ENCODE results near the gene ZFHX3.

Gene ZFHX3

DNA sequence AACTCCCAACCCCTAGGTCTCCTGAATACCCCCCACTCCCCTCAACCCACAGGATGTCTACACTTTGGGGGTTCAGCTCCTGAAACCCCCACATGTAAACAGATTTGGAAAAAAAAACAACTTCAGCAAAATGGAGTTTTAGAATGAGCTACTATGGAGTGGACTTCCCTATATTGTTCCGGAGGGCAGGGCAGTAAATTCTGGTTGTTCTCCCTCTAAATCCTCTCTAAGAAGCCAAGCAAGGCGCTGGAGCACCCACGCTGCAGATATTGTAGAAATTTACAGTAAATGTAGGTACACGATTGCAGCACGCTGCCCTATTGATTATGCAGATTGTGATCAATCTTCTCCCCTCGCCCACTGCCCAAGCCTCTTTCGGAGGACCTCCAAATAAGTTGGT, 8.5 kb upstream of the ZFHX3 start:
- DNase-seq: no peak

DNA sequence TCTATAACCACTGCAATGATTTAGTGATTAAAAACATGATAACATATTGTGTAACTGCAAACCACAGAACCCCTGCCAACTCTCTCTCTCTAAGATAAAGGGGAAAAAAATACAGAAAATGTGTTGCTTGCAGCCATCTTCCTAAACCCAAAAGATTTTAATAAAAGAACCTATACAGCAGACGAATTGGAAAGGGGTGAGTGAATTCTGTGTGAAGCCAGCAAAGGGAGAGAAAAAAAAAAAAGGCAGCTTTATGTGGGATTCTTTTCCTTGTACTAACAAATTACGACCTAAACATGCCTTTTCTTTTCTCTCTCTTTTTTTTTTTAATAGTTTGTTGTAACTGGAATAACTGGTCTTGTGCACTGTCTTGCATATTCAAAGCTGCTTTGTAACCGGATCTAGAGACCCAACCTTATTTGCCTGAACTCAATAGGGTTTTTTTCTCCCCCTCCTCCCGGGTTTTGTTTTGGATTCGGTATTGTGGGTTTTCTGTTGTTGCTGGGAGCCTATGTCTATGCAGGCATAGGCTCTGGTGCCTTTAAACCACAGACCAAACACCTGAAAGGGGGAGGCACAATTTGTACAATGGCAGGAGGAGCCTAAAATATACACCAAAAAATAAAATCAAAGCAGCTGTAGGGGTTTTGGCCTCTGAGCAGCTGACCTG, 7.0 kb upstream of the ZFHX3 start:
- DNase-seq: no peak

DNA sequence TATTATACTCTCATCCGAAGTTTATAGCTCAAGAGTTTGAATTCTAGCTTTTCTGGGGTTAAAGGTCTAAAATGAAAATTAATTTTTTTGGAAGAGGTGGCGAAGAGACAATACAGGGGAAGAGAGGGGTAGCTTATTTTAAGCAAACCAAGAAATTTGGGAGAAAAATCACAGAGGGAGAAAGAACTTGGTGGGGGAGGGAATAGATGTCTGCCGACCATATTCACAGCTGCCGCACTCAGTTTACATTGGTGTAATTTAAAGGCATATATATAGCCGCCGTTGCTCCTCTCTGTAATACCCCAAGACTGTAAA, 6.5 kb upstream of the ZFHX3 start:
- DNase-seq: no peak

DNA sequence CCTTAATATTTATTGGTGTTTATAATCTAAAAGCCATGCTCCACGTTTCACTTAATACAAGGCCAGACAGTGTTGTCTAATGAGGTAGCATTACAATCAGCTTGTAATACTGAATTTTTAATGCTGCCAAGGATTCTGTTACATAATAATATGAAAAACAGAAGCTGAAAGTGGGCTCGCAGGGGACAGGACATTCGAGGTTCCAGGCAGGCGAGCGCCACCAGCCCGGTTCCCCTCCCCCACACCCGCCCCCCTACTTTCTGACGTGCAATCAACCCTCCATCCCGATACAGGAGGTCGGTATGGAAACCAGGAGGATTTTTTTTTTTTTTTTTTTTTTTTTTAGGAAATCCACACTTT, 6.2 kb upstream of the ZFHX3 start:
- DNase-seq: no peak

DNA sequence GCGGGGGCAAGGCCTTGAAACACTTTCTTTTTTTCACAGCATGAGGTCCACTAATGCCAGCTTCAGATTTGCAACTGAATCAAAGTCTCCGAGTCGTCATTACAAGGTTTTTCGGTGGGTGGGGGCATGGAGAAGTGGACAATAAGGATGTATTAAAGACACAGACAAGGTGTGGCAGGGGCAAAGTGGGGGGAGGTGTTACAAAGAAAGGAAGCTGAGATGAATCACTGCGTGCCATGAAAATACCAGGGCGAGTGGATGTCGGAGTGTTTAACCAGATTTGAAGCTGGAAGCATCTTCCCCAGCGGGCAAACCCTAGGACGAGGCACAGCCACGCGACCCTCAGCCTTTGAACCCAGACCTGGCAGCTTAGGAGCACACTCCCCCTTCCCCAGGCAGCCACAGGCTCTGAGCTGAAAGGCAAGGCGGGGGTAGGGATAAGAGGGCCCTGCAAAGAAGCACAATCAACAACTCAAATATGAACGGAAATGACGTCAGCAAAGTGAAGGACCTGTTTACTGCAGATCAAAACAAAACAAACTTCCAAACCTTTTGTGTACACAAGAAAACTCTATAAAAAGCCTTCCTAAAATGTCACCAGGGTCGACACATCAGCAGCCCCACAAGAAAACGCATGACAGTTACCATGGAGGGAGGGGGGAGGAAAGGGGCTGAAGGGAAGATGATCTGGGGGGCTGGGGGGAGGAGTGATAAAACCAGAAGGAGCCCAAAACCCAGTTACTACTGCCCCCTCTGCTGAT, 5.6 kb upstream of the ZFHX3 start:
- no peak for DNase-seq

DNA sequence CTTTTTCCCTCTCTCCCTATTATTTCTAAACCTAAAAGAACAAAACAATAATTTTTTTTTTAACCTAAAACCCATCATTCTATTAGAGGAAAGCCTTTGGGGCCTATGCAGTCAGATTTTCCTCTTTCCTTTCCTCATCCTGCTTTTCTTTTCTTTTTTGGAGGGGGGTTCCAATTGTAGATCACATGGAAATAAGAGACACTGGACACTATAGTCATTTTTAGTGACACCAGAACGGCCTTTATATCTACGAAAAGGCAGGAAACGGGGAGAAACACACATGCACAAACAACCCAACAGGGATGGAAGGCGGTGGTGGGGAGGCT, 5.1 kb upstream of the ZFHX3 start:
- DNase-seq: no peak

DNA sequence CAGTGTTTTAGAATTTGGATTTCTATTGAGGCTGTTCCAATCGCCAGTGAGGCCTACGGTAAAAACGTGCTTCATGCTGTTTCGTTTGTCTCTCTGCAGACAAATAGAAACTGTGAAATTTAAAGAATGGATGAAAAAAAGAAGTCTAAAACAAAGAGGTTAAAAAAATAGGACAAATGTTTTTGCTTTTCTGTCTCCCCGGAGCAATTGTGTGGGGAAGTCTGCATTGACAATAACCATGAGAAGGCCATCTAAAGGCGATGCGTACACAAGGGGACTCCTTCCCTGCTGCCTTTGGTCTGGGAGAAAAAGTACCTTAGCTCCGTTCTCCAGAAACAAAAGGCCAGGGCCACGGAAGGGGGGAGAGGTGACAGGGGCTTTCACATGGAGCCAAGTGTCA, 4.6 kb upstream of the ZFHX3 start:
- no peak for DNase-seq

DNA sequence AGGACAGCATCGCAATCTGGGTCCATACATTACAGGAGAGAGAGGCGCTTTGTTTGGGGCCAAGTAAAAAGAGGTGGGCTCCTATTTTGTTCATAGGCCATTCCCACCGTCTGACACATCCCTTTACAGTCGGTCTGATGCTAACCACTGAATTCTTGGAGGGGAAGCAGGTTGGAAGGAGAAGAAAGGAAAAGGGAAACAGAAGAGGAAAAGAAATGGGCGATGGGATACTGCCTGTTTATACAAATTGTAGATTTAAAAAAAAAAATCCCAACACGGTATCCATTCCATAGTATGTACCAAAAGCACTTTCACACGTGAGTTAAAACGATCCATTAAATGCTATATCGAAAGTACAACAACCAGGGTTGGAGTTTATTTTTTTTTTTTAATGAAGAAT, 4.0 kb upstream of the ZFHX3 start:
- DNase-seq: no peak

DNA sequence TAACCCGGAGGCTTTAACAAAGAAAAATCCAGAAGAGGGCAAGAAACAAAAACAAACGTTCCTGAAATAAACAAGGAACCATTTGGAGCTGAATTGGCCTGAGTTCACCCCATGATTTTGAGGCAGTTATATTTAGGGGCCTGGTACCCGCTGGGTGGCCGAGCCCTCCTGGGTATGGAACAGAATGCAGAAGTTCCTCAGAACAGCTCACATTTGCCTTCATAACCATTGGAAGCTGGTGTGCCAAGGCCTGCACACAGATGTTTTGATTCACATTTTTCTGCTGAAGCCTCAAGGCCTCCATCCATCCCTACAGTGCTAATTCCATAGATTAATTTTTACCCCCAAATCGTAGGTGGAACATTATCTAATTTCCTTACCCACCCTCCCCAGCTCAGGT, 3.3 kb upstream of the ZFHX3 start:
- DNase-seq: no peak

DNA sequence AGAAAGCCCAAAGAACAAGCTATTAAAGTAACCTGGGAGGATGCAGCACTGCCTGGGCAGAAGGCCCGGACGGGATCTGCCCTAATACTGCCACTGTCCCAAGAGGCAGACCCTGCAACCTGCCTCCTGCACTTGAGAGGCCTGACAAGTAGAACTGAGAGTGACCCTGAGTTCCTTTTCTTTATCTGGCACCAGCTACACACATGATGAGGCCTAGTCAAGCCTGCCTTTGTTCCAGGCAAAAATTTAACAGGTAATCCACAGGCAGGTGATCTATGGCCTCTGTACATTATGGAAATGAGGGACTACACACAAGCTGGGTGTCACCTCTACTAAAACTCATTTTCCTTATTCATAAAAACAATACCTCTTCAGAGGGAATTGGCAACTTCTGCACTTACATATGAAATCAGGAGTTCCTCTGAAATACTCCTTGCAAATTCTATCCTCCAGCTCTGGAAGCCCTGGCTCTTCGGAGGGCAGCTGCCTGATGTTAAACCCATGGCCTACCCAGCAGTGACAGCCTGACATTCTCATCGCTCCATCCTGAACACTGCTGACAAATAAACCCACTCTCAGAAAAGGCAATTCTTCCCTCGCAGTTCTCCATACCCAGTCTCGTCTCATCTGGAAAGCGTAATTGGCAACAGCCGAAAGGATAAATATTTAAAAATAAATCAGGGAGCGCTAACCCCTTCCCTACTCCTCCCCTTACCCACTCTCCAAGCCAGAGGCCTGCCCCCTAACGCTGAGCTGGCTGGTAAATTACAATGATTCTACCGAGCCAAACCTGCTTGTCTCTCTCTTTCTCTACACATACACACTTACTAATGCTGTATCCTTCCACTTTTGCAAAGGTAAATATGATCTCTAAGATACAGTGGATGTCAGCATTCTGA, 2.5 kb upstream of the ZFHX3 start:
- DNase-seq: no peak

DNA sequence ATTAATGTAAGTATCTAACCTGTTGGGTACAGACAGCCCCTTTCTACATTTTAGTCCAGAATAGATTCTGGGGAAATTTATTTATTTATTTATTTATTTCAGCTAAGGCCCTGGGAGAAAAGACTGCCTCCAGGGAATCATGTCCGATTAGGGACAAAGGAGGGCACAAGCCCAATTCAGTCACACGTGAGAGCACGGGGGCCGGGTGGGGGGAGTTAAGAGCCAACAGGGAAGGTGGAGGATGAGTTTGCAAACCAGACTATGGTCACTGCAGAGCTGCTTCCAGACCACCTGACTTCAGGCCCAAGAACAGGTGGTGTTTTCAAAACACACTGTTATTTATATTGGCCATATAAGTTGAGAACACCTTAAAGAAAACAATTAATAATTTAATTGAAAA, 1.6 kb upstream of the ZFHX3 start:
- DNase-seq: no peak

DNA sequence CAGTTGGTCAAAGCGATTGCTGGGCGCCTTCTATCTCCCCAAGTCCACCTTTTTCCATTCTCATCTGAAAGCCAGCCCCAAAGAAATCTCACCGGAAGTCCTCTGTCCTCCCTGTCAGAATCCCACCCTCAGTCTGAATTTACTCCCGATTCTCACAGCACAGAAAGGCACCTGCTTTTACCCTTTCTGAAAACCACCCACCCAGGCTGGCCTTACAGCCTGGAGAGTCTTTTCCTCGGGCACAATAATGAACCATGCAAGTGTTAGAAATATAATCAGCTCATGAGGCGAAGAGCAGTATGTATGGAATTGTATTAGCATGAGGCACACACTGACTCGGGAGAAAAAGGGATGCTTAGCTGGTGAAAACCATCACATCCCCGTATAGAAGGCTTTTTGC, 1.2 kb upstream of the ZFHX3 start:
- no peak for DNase-seq

DNA sequence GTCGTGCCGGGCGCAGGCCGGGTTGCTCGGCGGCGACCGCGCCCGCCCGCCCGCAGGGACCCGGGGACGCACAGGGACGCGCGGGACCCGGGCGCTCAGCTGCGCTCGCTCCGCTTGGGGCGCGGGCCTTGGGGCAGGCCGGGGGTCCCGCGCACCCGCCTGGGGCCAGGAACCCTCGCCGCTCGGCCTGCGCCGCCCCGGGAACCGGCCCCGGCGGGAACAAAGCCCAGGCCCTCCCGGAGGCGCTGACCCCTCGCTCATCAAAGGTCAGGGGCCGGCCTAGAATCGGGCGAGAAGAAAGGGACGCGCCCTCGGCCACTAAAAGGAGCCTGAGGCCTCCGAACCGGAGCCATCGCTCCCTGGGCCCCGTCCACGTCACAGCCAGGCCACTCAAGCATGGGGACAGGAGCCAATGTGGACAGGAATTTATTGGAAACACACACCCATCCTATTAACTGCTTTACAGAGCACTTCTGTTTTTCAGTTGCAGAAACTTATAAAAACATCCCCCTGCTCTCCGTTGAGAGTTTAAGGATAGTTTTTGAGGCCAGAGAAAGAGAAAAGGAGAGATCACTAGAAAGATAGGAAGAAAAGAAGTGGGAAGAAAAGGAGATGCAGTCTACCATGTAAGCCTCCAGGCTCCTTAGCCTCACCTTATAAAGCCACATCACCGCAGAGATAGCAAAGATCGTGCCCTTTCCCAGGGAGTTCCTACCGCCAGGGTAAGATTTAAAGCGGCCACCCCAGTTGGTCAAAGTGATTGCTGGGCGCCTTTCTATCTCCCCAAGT, 558 bp upstream of the ZFHX3 start:
- no peak for DNase-seq

DNA sequence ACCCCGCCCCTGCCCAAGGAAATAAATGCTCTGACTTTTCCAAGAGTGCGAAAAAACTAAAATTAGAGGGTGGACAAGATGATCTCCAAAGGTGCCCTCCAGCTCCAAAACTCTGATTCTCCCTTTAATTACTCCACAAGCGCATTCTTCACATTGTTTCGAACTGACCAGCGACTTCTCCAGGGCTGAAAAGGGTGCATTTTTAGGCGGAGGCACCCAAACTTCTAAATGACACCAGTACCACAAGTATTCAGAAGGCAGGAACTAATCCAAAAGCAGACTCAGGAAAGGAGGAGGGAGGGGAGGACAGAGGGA, 750 bp downstream of the ZFHX3 start:
- DNase-seq: no peak

DNA sequence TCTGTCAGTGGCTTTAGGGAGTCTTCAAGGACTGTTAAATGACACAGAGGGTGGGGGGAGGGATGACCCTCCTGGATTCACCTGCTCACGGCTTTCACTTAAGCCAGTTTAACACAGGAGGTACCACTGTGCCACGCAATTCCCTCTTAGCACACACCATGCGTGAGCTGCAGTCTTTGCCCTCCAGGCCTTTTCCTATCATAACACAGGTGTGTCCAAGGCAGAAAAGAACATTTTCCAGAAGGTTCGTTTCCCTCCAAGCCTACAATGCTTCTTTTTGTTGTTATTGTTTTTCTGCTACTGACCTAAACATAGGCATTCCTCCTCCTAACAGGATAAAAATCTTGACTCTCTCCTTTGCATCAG, 1.1 kb downstream of the ZFHX3 start:
- no peak for DNase-seq

DNA sequence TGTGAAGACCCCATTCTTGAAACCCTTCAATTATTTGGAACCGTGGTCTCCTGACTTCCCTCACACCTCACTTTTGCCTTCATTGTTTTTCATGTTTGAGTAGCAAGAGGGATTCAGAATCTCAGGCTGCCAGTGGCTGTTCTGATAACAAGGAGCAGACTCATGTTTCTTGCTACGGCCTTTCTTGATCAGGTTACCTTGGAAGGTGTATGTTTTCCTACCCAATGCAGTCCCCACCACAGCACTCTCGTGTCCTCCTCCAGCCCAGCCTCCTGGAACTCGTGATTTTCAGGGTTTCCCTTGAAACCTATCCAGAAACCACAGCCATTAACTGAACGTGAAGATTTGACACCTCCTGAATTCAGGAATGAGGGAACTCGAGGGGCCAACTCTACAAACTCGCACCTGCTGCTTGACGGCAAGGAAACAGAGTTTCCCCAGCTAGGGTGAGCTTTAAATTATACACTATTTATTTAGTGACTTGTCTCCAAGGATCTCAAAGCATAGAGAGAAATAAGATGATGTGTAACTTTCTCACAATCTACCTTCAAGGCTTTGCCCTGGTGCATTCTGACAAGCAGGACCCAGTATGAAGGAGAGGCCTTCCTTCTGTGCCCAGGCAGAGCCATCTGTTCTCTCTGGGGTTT, 1.6 kb downstream of the ZFHX3 start:
- no peak for DNase-seq

DNA sequence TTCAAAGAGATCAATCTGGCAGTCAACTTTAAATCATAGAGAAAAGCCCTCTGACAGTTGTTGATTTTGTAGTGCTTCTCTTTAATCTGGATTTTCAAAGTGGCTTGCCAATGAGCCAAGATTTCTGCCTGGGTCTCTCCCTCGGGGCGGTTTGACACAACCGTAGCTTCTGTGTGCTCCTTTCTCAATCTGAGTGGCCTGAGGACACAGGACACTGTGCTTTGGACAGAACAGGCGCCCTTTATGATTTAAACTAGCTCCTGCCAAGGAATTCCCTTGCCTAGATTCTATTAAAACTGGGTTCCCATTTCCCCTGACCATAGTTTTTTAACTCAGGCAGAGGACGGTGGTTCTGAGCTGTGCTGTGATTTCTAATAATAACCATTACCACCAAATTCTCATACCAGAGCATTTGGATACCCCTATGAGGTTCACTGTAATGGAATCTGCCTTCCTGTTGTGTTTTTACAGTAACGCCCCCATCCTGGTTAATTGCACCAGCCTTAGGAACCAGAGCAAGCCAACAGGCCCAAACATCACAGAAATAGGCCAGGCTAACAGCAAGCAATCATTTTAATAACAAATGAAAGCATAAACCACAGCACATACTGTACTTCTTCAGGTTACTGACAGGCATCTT, 4.0 kb downstream of the ZFHX3 start:
- DNase-seq: no peak

DNA sequence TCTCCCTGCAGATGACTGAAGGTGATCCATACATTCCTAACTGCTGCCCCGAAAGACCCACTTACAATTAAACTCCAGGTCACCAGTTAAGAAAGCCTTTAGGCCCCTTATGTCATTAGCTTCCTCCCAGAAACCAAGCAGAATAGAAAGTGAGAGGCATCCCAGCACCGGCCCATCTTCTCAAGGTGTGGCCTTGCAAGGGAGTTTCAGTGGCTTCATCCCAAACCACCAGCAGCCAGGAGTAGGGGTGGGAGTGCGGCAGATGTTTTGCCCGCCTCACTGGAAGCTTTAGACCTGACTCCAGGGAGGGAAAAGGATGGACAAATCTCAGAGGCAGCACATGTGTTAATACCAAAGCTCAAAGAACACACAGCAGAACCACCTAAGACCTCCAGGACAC, 5.1 kb downstream of the ZFHX3 start:
- no peak for DNase-seq

DNA sequence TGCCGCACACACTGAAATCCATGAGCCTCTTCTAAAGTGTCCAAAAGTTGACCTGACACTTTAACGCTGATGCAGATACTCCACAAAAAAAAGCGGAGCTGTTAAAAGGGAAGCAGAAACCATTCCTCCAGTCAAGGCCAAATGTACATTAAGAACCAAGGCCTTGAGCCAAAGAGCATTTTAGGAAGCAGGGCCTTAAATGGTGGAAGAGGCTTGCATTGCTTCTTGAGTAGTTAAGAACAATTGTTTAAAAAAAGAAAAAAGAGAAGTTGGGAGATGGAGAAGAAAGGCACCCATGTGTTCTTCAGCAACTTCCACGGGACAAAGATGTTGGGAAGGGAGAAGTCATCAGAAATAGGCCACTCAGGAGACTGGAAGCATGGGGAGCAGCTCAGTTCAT, 6.3 kb downstream of the ZFHX3 start:
- no peak for DNase-seq

DNA sequence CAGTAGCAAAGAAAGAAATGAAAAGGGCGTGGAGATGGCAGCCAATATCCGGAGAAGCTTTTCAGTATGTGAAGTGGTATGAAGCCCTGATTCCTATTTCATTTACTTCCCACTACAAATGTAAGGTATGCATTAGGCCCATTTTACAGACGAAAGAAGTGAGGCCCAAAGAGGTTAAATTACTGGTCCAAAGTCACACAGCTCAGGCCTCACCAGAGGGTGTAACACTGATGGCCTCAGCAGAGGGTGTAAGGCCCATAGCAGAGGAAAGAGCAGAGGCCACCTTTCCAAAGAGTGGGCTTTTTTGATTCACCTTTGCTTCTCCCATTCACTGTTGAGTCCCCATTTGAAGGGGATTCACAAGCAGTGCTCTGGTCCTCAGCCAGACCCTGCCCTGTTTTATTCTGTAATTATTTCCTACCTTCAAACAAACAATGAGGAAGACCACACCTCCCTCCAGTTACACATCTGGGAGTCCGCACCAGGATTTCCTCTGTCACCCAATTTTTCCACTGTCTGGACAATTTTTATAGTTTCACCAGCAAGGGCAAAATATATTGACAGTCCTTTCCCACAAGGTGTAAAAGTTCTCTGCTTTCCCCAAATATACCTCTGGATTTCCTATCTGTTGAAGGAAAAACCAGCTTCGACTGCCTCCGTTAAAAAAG, 7.1 kb downstream of the ZFHX3 start:
- DNase-seq: no peak

DNA sequence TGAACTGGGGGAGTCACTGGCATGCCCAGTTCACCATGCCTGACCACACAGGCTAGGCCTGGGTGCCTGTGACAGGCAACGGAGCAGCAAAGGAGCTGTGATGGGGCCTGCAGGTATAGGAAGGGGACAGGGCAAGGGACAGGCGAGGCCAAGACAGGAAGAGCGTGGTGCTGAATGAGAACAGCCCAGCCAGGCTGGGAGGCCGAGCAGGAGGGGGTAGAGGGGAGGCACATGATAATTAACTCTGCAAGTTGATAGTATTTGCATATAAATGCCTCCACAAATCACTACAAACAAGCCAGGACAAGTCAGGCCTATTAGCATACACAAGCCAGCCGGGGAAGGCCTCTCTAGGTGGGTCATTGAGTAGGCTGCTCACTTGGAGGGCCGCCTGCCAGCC, 7.8 kb downstream of the ZFHX3 start:
- DNase-seq: no peak

Measured in MV-4-11 (cell line).